Peyer's patch (tissue), 4 donors: ENCODE results near the gene MCAT.

Experiments
- CTCF ChIP-seq, 6 experiments: fragments of 450-650 bp in 4 of 6; fragments of 200-600 bp in 2 of 6; sonication (generic) in 1 of 6; IDR thresholded peaks; one replicate each; pipeline ENCODE4 v1.5.1; 2017 to 2019; ENCODE audit warnings: antibody characterized with exemption in 6 of 6, mild to moderate bottlenecking in 3 of 6, moderate library complexity in 1 of 6
- POLR2A ChIP-seq, 2 donors: fragments of 450-650 bp; IDR thresholded peaks; one replicate each; pipeline ENCODE4 v1.5.1; 2017; ENCODE audit warnings: antibody characterized with exemption in 2 of 2, mild to moderate bottlenecking in 2 of 2, moderate library complexity in 2 of 2

GRCh38 chr22:43179911-43180195, 36.7 kb upstream of the MCAT start:
- no peak for TF ChIP-seq CTCF (IDR thresholded peaks at IDR 0.05)
- TF ChIP-seq POLR2A (IDR thresholded peaks at IDR 0.05) = no peak
